WTC11 (cell line): Measurements from ENCODE around the gene FOXJ1. TPM values are rescaled to one million over a fixed set of nuclear protein-coding genes. Genes with fewer than 3 reads are reported as not detected.

Experiments used
- ATF1 ChIP-seq: sonication (generic); formaldehyde crosslinking; IDR thresholded peaks from 2 replicates; pipeline ENCODE4 v1.8.1; 2023; ENCODE audit warnings: mild to moderate bottlenecking, moderate library complexity, missing genetic modification reagents
- ATF3 ChIP-seq: sonication (generic); formaldehyde crosslinking; conservative IDR thresholded peaks from 2 replicates; pipeline ENCODE4 v1.8.1; 2022; ENCODE audit warnings: mild to moderate bottlenecking, missing genetic modification reagents
- CREM ChIP-seq: sonication (generic); formaldehyde crosslinking; IDR thresholded peaks from 2 replicates; pipeline ENCODE4 v1.8.1; 2022; ENCODE audit warnings: mild to moderate bottlenecking, missing genetic modification reagents, moderate library complexity
- FOXP1 ChIP-seq: sonication (generic); formaldehyde crosslinking; IDR thresholded peaks from 2 replicates; pipeline ENCODE4 v1.8.0; 2022; ENCODE audit warnings: missing genetic modification reagents, mild to moderate bottlenecking, moderate library complexity, borderline replicate concordance
- GABPB1 ChIP-seq: sonication (generic); formaldehyde crosslinking; IDR thresholded peaks from 2 replicates; pipeline ENCODE4 v1.8.1; 2023; ENCODE audit warnings: mild to moderate bottlenecking, missing genetic modification reagents
- JAZF1 ChIP-seq: fragments of 250-450 bp; sonication (Bioruptor Pico); IDR thresholded peaks from 2 replicates; pipeline ENCODE4 v1.9.0; 2021; ENCODE audit warnings: moderate library complexity, mild to moderate bottlenecking, inconsistent platforms
- JUN ChIP-seq: sonication (generic); formaldehyde crosslinking; IDR thresholded peaks from 2 replicates; pipeline ENCODE4 v1.8.0; 2023; ENCODE audit warnings: mild to moderate bottlenecking, missing genetic modification reagents
- KAT7 ChIP-seq: sonication (generic); formaldehyde crosslinking; IDR thresholded peaks from 2 replicates; pipeline ENCODE4 v1.8.1; 2023; ENCODE audit warnings: missing genetic modification reagents, mild to moderate bottlenecking, borderline replicate concordance
- MYBL2 ChIP-seq: sonication (generic); formaldehyde crosslinking; IDR thresholded peaks from 2 replicates; pipeline ENCODE4 v1.8.1; 2023; ENCODE audit warnings: mild to moderate bottlenecking, moderate library complexity, missing genetic modification reagents
- PRDM15 ChIP-seq: sonication (generic); formaldehyde crosslinking; IDR thresholded peaks from 2 replicates; pipeline ENCODE4 v1.8.0; 2022; ENCODE audit warnings: missing genetic modification reagents
- PRRX2 ChIP-seq: fragments of 250-450 bp; sonication (Bioruptor Pico); IDR thresholded peaks from 2 replicates; pipeline ENCODE4 v1.8.0; 2021; ENCODE audit warnings: mild to moderate bottlenecking
- SMAD4 ChIP-seq: sonication (generic); formaldehyde crosslinking; IDR thresholded peaks from 2 replicates; pipeline ENCODE4 v1.8.0; 2022; ENCODE audit warnings: mild to moderate bottlenecking, missing genetic modification reagents
- STAT6 ChIP-seq: sonication (generic); formaldehyde crosslinking; conservative IDR thresholded peaks from 2 replicates; pipeline ENCODE4 v1.8.1; 2023; ENCODE audit warnings: mild to moderate bottlenecking, low read depth, missing genetic modification reagents, moderate library complexity
- TCF7 ChIP-seq: sonication (generic); formaldehyde crosslinking; IDR thresholded peaks from 2 replicates; pipeline ENCODE4 v1.8.0; 2022; ENCODE audit warnings: mild to moderate bottlenecking, low read depth, missing genetic modification reagents, moderate library complexity
- ZNF219 ChIP-seq: sonication (generic); formaldehyde crosslinking; IDR thresholded peaks from 2 replicates; pipeline ENCODE4 v1.8.0; 2023; ENCODE audit warnings: missing genetic modification reagents, mild to moderate bottlenecking, borderline replicate concordance
- ZNF317 ChIP-seq: sonication (generic); formaldehyde crosslinking; IDR thresholded peaks from 2 replicates; pipeline ENCODE4 v1.8.1; 2023; ENCODE audit warnings: low read depth, mild to moderate bottlenecking, moderate library complexity, missing genetic modification reagents, borderline replicate concordance
- ZNF512 ChIP-seq: sonication (generic); formaldehyde crosslinking; IDR thresholded peaks from 2 replicates; pipeline ENCODE4 v1.8.1; 2022; ENCODE audit warnings: missing genetic modification reagents, borderline replicate concordance
- total RNA-seq: library from RNA; stranded (reverse); gene quantifications from 3 replicates; pipeline ENCODE4 v1.2.3, GENCODE V29; 2021
- TF ChIP-seq, protein P1 (sequence below): sonication (generic); formaldehyde crosslinking; IDR thresholded peaks from 2 replicates; pipeline ENCODE4 v1.8.1; 2022; ENCODE audit warnings: mild to moderate bottlenecking, moderate library complexity, missing genetic modification reagents
- TF ChIP-seq, protein P2 (sequence below): fragments of 250-450 bp; sonication (Bioruptor Pico); conservative IDR thresholded peaks from 2 replicates; pipeline ENCODE4 v1.9.0; 2021; ENCODE audit warnings: mild to moderate bottlenecking
- TF ChIP-seq, protein P3 (sequence below): sonication (generic); formaldehyde crosslinking; IDR thresholded peaks from 2 replicates; pipeline ENCODE4 v1.8.1; 2023; ENCODE audit warnings: mild to moderate bottlenecking, missing genetic modification reagents, moderate library complexity
- TF ChIP-seq, protein P4 (sequence below): sonication (generic); formaldehyde crosslinking; IDR thresholded peaks from 2 replicates; pipeline ENCODE4 v1.8.1; 2022; ENCODE audit warnings: low read depth, mild to moderate bottlenecking, moderate library complexity, missing genetic modification reagents, borderline replicate concordance
- TF ChIP-seq, protein P5 (sequence below): sonication (generic); formaldehyde crosslinking; IDR thresholded peaks from 2 replicates; pipeline ENCODE4 v1.8.1; 2023; ENCODE audit warnings: mild to moderate bottlenecking, missing genetic modification reagents
- TF ChIP-seq, protein P6 (sequence below): sonication (generic); formaldehyde crosslinking; IDR thresholded peaks from 2 replicates; pipeline ENCODE4 v1.8.0; 2023; ENCODE audit warnings: missing genetic modification reagents

Gene FOXJ1
- total RNA-seq, 1 experiment from 2014 or later = 11.8 TPM

- TF ChIP-seq PRDM15 (no peak), FOXP1 (peak; percentile 32; the same call in 1 of the 2 replicates), ZNF512 (no peak), ZNF219 (CRISPR knock-in tag) (no peak), SMAD4 (CRISPR knock-in tag) (no peak), MYBL2 (CRISPR knock-in tag) (no peak), TCF7 (CRISPR knock-in tag) (no peak), ATF1 (CRISPR knock-in tag) (no peak), GABPB1 (CRISPR knock-in tag) (no peak), ZNF317 (CRISPR knock-in tag) (0 out of 2 replicates have a peak, but pooled peaks have one; percentile 53), ATF3 (CRISPR knock-in tag) (no peak), PRRX2 (no peak), JUN (no peak), KAT7 (CRISPR knock-in tag) (peak; percentile 60), JAZF1 (CRISPR knock-in tag) (no peak), CREM (no peak), STAT6 (no peak)
- TF ChIP-seq, protein P1, sequence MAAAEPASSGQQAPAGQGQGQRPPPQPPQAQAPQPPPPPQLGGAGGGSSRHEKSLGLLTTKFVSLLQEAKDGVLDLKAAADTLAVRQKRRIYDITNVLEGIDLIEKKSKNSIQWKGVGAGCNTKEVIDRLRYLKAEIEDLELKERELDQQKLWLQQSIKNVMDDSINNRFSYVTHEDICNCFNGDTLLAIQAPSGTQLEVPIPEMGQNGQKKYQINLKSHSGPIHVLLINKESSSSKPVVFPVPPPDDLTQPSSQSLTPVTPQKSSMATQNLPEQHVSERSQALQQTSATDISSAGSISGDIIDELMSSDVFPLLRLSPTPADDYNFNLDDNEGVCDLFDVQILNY (CRISPR knock-in tag) = 0 out of 2 replicates have a peak, but pooled peaks have one; percentile 60
- TF ChIP-seq, protein P2, sequence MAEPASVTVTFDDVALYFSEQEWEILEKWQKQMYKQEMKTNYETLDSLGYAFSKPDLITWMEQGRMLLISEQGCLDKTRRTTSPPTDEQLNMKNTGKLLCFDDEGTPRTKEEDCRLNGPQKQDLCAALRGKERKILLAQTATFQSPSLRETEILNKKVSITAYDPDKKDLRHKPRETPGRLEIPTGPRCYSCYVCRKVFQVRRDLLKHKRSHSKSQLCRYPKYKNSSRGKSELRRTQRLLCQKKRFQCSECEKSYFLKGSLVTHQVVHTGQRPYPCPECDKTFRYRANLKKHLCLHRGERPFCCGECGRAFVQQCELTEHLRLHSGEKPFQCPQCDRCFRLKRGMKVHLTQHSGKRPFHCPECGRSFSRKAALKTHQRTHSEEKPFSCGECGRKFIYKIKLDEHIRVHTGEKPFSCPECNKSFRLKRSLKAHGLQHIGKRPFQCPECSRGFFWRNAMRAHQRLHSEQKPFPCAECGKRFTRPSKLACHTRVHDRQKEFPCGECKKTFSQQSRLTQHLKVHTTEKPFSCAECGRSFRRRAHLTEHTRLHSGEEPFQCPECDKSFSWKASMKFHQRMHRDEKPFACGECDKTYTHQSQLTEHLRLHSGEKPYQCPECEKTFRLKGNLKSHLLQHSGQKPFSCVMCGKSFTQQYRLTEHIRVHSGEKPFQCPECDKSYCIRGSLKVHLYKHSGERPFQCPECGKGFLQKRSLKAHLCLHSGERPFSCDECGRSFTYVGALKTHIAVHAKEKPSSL = no peak
- TF ChIP-seq, protein P3, sequence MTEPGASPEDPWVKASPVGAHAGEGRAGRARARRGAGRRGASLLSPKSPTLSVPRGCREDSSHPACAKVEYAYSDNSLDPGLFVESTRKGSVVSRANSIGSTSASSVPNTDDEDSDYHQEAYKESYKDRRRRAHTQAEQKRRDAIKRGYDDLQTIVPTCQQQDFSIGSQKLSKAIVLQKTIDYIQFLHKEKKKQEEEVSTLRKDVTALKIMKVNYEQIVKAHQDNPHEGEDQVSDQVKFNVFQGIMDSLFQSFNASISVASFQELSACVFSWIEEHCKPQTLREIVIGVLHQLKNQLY = no peak
- TF ChIP-seq, protein P4, sequence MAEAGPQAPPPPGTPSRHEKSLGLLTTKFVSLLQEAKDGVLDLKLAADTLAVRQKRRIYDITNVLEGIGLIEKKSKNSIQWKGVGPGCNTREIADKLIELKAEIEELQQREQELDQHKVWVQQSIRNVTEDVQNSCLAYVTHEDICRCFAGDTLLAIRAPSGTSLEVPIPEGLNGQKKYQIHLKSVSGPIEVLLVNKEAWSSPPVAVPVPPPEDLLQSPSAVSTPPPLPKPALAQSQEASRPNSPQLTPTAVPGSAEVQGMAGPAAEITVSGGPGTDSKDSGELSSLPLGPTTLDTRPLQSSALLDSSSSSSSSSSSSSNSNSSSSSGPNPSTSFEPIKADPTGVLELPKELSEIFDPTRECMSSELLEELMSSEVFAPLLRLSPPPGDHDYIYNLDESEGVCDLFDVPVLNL = no peak
- TF ChIP-seq, protein P5, sequence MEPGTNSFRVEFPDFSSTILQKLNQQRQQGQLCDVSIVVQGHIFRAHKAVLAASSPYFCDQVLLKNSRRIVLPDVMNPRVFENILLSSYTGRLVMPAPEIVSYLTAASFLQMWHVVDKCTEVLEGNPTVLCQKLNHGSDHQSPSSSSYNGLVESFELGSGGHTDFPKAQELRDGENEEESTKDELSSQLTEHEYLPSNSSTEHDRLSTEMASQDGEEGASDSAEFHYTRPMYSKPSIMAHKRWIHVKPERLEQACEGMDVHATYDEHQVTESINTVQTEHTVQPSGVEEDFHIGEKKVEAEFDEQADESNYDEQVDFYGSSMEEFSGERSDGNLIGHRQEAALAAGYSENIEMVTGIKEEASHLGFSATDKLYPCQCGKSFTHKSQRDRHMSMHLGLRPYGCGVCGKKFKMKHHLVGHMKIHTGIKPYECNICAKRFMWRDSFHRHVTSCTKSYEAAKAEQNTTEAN (CRISPR knock-in tag) = no peak
- TF ChIP-seq, protein P6, sequence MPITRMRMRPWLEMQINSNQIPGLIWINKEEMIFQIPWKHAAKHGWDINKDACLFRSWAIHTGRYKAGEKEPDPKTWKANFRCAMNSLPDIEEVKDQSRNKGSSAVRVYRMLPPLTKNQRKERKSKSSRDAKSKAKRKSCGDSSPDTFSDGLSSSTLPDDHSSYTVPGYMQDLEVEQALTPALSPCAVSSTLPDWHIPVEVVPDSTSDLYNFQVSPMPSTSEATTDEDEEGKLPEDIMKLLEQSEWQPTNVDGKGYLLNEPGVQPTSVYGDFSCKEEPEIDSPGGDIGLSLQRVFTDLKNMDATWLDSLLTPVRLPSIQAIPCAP (CRISPR knock-in tag) = no peak
Measured at GRCh38 chr17:76121932-76122430, 19.1 kb downstream of the FOXJ1 start (continued).
